Tibial nerve (tissue), 4 donors: ENCODE measurements around the gene MTTP.

ENCODE experiments used
- CTCF ChIP-seq, 5 experiments: fragments of 200-600 bp in 3 of 5; fragments of 450-650 bp in 2 of 5; sonication (generic) in 3 of 5; IDR thresholded peaks; one replicate each; pipeline ENCODE4 v1.5.1; 2016 to 2019; ENCODE audit warnings: antibody characterized with exemption in 5 of 5, mild to moderate bottlenecking in 3 of 5, moderate library complexity in 2 of 5
- EP300 ChIP-seq, 2 donors: sonication (generic); formaldehyde crosslinking; IDR thresholded peaks; one replicate each; pipeline ENCODE4 v1.6.1; 2017; ENCODE audit warnings: antibody characterized with exemption in 2 of 2, mild to moderate bottlenecking in 1 of 2
- POLR2A ChIP-seq, 2 donors: fragments of 450-650 bp; IDR thresholded peaks; one replicate each; pipeline ENCODE4 v1.6.1; 2017; ENCODE audit warnings: antibody characterized with exemption in 2 of 2, mild to moderate bottlenecking in 2 of 2, moderate library complexity in 2 of 2

- TF ChIP-seq POLR2A (IDR thresholded peaks at IDR 0.05) (no peak), CTCF (IDR thresholded peaks at IDR 0.05) (no peak), EP300 (IDR thresholded peaks at IDR 0.05) (no peak)
These were observed 60.2 kb downstream of the MTTP start for GRCh38 chr4:99634742-99635360.
